PC-3 (cell line): ENCODE measurements around the gene CNTD1. TPM values are rescaled to one million over a fixed set of nuclear protein-coding genes. Genes with fewer than 3 reads are reported as not detected.

Experiments
- ATAC-seq: fragments of 200-7000 bp; cut with Tn5 transposase; 2 replicates; pipeline ENCODE4 v1.9.1; 2020; ENCODE audit warnings: mild to moderate bottlenecking, moderate library complexity
- Bru-seq: library from RNA; stranded (reverse); fragments of 400-500 nt; gene quantifications from one replicate; lab custom pipeline; 2021; lab: Mats Ljungman, UMichigan
- BruChase-seq, 2 experiments: library from RNA; stranded (reverse); fragments of 400-500 nt; gene quantifications; one replicate each; lab custom pipeline; 2021; lab: Mats Ljungman, UMichigan
- BruUV-seq: library from RNA; stranded (reverse); fragments of 400-500 nt; replicated peaks from 2 replicates; lab custom pipeline; 2021; lab: Mats Ljungman, UMichigan
- CTCF ChIA-PET: fragments of 300-600 bp; sonication (Branson Sonifier 250); formaldehyde crosslinking; loops from one replicate; lab custom pipeline; 2022; ENCODE audit warnings: antibody characterized with exemption; lab: Charles Lee
- POLR2A ChIA-PET: fragments of 300-600 bp; sonication (Branson Sonifier 250); formaldehyde crosslinking; loops from one replicate; lab custom pipeline; 2022; ENCODE audit warnings: antibody characterized with exemption; ENCODE audit not compliant: unreplicated experiment; lab: Charles Lee
- DNase-seq: peaks from one replicate; pipeline ENCODE4 v3.0.0-alpha.2; 2015
- H2AFZ ChIP-seq: fragments of 300-600 bp; sonication (generic); 2 replicates; pipeline ENCODE4 v1.6.0; 2016; ENCODE audit warnings: antibody characterized with exemption, low read length
- H3F3A ChIP-seq: fragments of 300-600 bp; sonication (generic); one replicate; pipeline ENCODE4 v1.6.0; 2017; ENCODE audit warnings: antibody characterized with exemption, low read length, control low read depth, mild to moderate bottlenecking; ENCODE audit not compliant: unreplicated experiment
- H3K27ac ChIP-seq: fragments of 300-600 bp; sonication (generic); 2 replicates; pipeline ENCODE4 v1.5.1; 2016; ENCODE audit warnings: mild to moderate bottlenecking, low read length
- H3K27me3 ChIP-seq: fragments of 300-600 bp; sonication (generic); 2 replicates; pipeline ENCODE4 v1.6.1; 2016; ENCODE audit warnings: low read length, mixed read lengths
- H3K36me3 ChIP-seq: fragments of 300-600 bp; sonication (generic); 2 replicates; pipeline ENCODE4 v1.6.1; 2016; ENCODE audit warnings: low read depth, mixed run types, low read length, mixed read lengths
- H3K4me1 ChIP-seq: fragments of 300-600 bp; sonication (generic); 2 replicates; pipeline ENCODE4 v1.5.1; 2016; ENCODE audit warnings: low read length; ENCODE audit not compliant: insufficient read depth
- H3K4me2 ChIP-seq: fragments of 300-600 bp; sonication (generic); 2 replicates; pipeline ENCODE4 v1.6.0; 2016; ENCODE audit warnings: low read length
- H3K4me3 ChIP-seq: fragments of 300-600 bp; sonication (generic); 2 replicates; pipeline ENCODE4 v1.5.1; 2016; ENCODE audit warnings: mild to moderate bottlenecking, low read length, mixed read lengths
- H3K79me2 ChIP-seq: fragments of 300-600 bp; sonication (generic); 2 replicates; pipeline ENCODE4 v1.6.1; 2017; ENCODE audit warnings: low read length, mixed read lengths
- H3K9ac ChIP-seq: fragments of 300-600 bp; sonication (generic); 2 replicates; pipeline ENCODE4 v1.6.0; 2016; ENCODE audit warnings: mild to moderate bottlenecking, low read length
- H3K9me2 ChIP-seq: fragments of 300-600 bp; sonication (generic); replicated peaks from 2 replicates; pipeline ENCODE4 v1.6.1; 2016; ENCODE audit warnings: mixed run types, low read length, mixed read lengths
- H3K9me3 ChIP-seq: fragments of 300-600 bp; sonication (generic); 2 replicates; pipeline ENCODE4 v1.6.1; 2016; ENCODE audit warnings: low read length, mixed read lengths
- H4K20me1 ChIP-seq: fragments of 300-600 bp; sonication (generic); 2 replicates; pipeline ENCODE4 v1.6.1; 2016; ENCODE audit warnings: low read length, mixed read lengths
- EZH2 ChIP-seq: fragments of 300-600 bp; sonication (generic); IDR thresholded peaks from one replicate; pipeline ENCODE4 v1.6.1; 2017; ENCODE audit warnings: antibody characterized with exemption, mild to moderate bottlenecking, low read length; ENCODE audit not compliant: unreplicated experiment
- EZH2phosphoT487 ChIP-seq: fragments of 300-600 bp; sonication (generic); IDR thresholded peaks from 2 replicates; pipeline ENCODE4 v1.6.1; 2018; ENCODE audit warnings: mild to moderate bottlenecking, antibody characterized with exemption, low read length, borderline replicate concordance
- intact Hi-C: fragments of 100-400 bp; cut with micrococcal nuclease; formaldehyde crosslinking; loops from 2 replicates; pipeline ENCODE4 v1.9.0; 2023
- long read RNA-seq: library from polyadenylated mRNA; unstranded; transcript quantifications from one replicate; pipeline ENCODE4 v2.0.0, GENCODE V29; 2021; ENCODE audit not compliant: unreplicated experiment
- total RNA-seq: library from RNA; depleted of rRNA; stranded (reverse); fragments of >200 nt; gene quantifications from 2 replicates; pipeline ENCODE4 v1.2.3, GENCODE V29; 2014; rRNA removed
- TF ChIP-seq, protein P1 (sequence below): fragments of 300-600 bp; sonication (generic); conservative IDR thresholded peaks from 2 replicates; pipeline ENCODE4 v1.5.1; 2017; ENCODE audit warnings: antibody characterized with exemption, low read depth, mild to moderate bottlenecking, low read length

Gene CNTD1, protein sequence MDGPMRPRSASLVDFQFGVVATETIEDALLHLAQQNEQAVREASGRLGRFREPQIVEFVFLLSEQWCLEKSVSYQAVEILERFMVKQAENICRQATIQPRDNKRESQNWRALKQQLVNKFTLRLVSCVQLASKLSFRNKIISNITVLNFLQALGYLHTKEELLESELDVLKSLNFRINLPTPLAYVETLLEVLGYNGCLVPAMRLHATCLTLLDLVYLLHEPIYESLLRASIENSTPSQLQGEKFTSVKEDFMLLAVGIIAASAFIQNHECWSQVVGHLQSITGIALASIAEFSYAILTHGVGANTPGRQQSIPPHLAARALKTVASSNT
- total RNA-seq (not detected in 2 replicates), Bru-seq, nascent RNA (percentile 14 among the genes with signal in this experiment), BruChase-seq, experiment 1, labeled RNA remaining after a 6-hour chase (percentile 12 among the genes with signal in this experiment), BruChase-seq, experiment 2, labeled RNA remaining after a 2-hour chase (percentile 13 among the genes with signal in this experiment)
- long read RNA-seq, partial matches to known transcripts = 0 of 2 reads
- long read RNA-seq, other reads (novel, unspliced or antisense) = 2 of 2 reads

DNA sequence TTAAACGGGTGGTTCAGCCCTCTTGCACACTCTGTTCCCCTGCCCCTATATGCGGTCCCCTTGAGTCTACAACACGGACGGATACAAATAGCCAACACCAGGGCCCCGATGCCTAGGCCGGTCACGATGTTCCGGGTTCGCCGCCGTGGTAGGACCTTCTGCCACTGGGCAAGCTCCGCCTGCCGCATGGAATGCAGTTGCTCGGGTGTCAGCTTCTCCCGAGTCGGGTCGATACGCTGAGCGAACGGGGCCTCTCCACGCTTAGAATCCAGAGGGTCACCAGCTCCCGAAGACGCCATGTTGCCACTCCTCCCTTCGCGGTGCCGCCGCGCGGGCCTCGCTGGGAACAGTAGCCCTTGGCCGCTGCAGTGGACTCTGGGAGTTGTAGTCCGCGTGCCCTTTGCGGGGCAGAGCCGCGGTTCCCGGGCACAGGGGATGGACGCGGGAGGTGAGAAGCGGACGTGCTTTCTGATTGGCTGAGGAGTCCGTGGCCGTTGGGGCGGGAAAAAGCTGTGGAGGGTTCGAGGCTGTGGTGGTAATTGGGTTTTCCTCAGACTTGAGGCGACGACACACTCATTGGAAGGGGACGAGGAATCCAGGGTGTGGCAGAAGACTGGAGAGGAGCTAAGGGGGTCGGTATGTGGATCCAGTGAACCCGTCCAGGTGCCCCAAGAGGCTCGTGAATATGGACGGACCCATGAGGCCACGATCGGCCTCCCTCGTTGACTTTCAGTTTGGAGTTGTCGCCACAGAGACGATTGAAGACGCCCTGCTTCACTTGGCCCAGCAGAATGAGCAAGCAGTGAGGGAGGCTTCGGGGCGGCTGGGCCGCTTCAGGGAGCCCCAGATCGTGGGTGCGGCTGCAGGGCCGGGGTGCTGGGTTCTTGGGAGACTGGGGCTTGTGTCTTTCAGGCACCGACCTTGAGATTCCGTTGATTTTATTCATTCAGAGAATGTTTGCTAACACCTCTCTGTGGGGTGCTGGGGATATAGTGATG, at the start of gene CNTD1, which contains the start of gene COA3:
TSS of gene CNTD1 (plus strand) at position 479 of the 998 bp plus-strand sequence. CDS start at position 686, 207 bp downstream.
TSS of gene COA3 (minus strand) at position 322 of the 998 bp plus-strand sequence. CDS start at position 299, 23 bp downstream.
- CTCF ChIA-PET = no interaction called here
- DNase-seq (peak; percentile 80), ATAC-seq (peak; percentile 75)
- Histone ChIP-seq H3K4me1 (peaks cover 28% of the 10 kb centered on the region), H3F3A (no peaks in the 10 kb centered on the region), H3K27me3 (no peaks in the 10 kb centered on the region), H3K9me2 (no peaks in the 10 kb centered on the region), H3K36me3 (no peaks in the 10 kb centered on the region), H3K27ac (peak within 1 kb of the TSS; percentile 41), H3K4me2 (peak within 1 kb of the TSS; percentile 96), H2AFZ (peak within 1 kb of the TSS; percentile 78), H3K9ac (peak within 1 kb of the TSS; percentile 91), H3K4me3 (peak within 1 kb of the TSS; percentile 99), H4K20me1 (no peaks in the 10 kb centered on the region), H3K9me3 (no peaks in the 10 kb centered on the region), H3K79me2 (peaks cover 11% of the 10 kb centered on the region; the same call in 1 of the 2 replicates)
- intact Hi-C loops = no loop called here
- no TSS peak for BruUV-seq
- TF ChIP-seq, protein P1, sequence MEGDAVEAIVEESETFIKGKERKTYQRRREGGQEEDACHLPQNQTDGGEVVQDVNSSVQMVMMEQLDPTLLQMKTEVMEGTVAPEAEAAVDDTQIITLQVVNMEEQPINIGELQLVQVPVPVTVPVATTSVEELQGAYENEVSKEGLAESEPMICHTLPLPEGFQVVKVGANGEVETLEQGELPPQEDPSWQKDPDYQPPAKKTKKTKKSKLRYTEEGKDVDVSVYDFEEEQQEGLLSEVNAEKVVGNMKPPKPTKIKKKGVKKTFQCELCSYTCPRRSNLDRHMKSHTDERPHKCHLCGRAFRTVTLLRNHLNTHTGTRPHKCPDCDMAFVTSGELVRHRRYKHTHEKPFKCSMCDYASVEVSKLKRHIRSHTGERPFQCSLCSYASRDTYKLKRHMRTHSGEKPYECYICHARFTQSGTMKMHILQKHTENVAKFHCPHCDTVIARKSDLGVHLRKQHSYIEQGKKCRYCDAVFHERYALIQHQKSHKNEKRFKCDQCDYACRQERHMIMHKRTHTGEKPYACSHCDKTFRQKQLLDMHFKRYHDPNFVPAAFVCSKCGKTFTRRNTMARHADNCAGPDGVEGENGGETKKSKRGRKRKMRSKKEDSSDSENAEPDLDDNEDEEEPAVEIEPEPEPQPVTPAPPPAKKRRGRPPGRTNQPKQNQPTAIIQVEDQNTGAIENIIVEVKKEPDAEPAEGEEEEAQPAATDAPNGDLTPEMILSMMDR = no peak
- no peak for TF ChIP-seq EZH2
- TF ChIP-seq EZH2phosphoT487 = no peak
- POLR2A ChIA-PET = no interaction called here

DNA sequence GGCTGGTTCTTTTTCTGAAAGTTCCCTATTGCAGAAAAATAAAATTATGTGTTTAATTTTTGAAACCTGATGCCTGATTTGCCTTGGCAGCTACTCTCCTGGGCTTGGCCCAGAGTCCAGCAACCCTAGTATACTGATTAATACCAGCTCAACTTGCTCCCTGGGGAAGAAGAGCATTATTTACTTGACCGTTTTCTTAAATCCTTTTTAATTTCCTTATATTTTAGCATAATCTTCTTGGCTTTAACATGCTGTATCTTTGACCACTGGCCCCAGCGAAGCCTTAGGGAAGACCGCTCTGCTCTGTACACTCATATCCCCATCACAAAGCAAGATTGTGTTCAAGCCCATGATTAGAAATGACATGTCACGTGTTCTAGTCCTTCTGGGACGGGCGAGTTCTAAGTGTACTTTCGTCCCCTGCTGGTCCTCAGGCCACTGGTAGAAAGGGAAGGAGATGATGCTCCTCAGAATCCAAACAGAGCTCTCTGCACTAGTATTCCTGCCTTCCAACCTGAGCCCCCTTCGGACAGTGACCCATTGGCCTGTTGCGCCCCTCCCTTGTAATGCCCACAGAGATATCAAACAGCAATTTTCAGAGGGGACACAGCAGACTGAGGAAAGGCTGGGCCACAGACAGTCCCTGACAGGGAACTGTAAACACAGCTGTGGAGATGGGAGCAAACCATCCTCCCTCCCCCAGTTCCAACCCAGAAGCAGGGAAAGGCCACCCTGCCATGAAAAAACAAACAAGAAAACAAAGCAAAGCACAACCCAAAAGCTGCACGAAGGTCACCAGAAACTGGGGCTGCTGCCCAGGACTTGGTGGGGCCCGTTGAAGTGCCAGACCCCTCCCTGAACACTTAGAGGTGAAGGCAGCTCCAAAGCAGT, 49.5 kb upstream of the CNTD1 start:
- Histone ChIP-seq H3K36me3 (no peaks in the 10 kb centered on the region), H3K27ac (no peak overlapping the region), H3K27me3 (no peaks in the 10 kb centered on the region), H2AFZ (no peak overlapping the region), H3K9me2 (no peaks in the 10 kb centered on the region), H3F3A (no peaks in the 10 kb centered on the region), H3K79me2 (no peaks in the 10 kb centered on the region), H3K4me3 (no peak overlapping the region), H3K9ac (no peak overlapping the region), H3K9me3 (no peaks in the 10 kb centered on the region), H4K20me1 (no peaks in the 10 kb centered on the region), H3K4me2 (no peak overlapping the region), H3K4me1 (peaks cover 7% of the 10 kb centered on the region)
- DNase-seq (no peak), ATAC-seq (no peak)
- BruUV-seq = no TSS peak
- ChIA-PET POLR2A (no interaction called here), CTCF (no interaction called here)
- TF ChIP-seq, protein P1 = no peak
- TF ChIP-seq EZH2phosphoT487 = no peak
- no peak for TF ChIP-seq EZH2
- intact Hi-C loops = no loop called here
